NCI-H524 treated with DMSO at 0.1 percent for 48 hours (cell line): ENCODE measurements around the gene WDFY1.
A peak's percentile ranks its signal among the peaks of the same experiment; 100 is the strongest.

Experiments
- DNase-seq: peaks from one replicate; lab custom pipeline; 2025; lab: John Stamatoyannopoulos, UW

The WDFY1 gene, protein sequence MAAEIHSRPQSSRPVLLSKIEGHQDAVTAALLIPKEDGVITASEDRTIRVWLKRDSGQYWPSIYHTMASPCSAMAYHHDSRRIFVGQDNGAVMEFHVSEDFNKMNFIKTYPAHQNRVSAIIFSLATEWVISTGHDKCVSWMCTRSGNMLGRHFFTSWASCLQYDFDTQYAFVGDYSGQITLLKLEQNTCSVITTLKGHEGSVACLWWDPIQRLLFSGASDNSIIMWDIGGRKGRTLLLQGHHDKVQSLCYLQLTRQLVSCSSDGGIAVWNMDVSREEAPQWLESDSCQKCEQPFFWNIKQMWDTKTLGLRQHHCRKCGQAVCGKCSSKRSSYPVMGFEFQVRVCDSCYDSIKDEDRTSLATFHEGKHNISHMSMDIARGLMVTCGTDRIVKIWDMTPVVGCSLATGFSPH

DNA sequence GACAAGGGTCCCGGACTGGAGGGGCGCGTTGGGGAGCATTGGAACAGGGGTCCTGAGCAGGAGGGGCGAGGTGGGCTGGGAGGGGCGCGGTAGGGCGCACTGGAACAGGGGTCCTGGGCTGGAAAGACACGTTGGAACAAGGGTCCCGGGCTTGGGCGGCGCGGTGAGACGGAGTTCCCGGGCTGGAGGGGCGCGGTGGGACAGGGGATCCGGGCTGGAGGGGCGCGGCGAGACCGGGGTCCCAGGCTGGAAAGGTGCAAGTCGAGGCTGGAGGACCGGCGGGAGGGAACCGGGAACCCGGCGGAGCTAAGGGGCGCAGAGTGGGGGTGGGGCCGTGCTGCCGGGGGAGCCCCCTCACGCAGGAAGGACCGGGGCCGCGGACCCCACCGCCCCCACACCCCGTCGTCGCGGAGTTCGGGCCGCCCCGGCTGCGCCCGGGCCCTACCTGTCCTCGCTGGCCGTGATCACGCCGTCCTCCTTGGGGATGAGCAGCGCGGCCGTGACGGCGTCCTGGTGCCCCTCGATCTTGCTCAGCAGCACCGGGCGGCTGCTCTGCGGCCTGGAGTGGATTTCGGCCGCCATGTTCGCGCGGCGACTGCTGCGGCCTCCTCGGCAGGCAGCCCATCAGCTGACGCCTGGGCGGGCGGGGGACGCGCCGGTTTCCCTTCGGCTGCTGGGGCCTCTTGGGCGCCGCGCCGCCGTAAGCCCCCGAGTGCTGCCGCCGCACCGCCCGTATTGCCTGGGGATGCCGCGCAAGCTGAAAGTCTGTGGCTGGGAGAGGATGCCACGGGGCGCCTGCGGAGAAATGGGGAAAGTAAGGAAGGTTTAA is at the start of gene WDFY1:
Gene WDFY1, minus strand, starts transcription at position 633 of the 829 bp plus-strand sequence. Its CDS starts 51 bp downstream, at position 582.
- peak; percentile 18 for DNase-seq

DNA sequence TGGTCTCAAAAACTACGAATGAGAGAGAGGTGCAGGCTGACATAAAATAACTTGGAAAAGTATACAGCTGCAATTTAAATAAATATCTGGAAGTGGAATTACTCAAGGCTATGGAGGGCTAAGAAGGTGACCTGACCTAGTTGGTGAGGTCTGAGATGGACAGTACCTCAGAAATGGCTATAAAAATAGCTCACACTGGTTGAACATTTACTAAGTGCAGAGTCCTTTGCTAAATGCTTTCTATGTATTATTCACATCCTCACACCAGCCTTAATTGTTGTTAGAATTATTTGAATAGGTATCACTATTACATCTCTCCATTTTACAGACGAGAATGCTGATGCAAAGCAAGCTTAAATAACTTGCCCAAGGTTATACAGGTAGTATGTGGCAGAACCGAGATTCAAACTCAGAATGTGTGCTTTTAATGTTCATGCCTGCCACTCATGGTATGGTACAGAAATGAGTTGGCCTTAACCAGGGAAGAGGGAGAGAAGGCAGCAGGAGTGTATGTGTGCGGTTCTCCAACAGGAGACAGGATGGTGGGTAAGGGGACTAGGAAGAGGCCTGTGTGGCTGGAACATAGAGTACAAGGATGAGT is 49.5 kb upstream of the WDFY1 start:
- DNase-seq: no peak

- no peak for DNase-seq
These were observed 48.6 kb upstream of the WDFY1 start for GRCh38 chr2:223993634-223994232.

GRCh38 chr2:223991611-223992010 is 46.5 kb upstream of the WDFY1 start:
- DNase-seq: no peak

- DNase-seq: no peak
These were observed 44.7 kb upstream of the WDFY1 start for GRCh38 chr2:223989856-223990232.

GRCh38 chr2:223989206-223989855 is 44.2 kb upstream of the WDFY1 start:
- no peak for DNase-seq

DNA sequence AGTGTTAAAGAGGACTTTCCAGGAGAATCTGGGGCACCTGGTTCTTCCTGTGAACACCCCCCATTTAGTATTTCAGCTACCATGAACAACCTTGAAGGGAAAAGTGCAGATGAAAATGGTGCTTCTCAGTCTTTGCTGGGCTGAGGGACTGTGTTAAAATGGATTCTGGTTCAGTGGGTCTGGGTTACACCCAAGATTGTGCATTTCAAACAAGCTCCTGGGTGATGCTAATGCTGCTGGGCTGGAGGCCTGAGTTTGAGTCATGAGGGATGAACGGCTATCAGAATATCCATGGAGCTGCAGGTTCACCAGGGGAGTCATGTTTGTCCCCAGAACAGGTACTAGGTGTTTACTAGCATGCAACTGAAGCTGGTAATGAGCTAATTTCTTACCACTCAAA is 36.1 kb upstream of the WDFY1 start:
- DNase-seq: no peak

GRCh38 chr2:223980803-223981202 is 35.7 kb upstream of the WDFY1 start:
- DNase-seq: no peak

GRCh38 chr2:223980397-223980735 is 35.2 kb upstream of the WDFY1 start:
- no peak for DNase-seq

GRCh38 chr2:223979730-223980396 is 34.7 kb upstream of the WDFY1 start:
- no peak for DNase-seq

GRCh38 chr2:223978451-223978850 is 33.3 kb upstream of the WDFY1 start:
- no peak for DNase-seq

GRCh38 chr2:223976635-223977226 is 31.6 kb upstream of the WDFY1 start:
- DNase-seq: no peak

- DNase-seq: no peak
These were observed 28.5 kb upstream of the WDFY1 start for GRCh38 chr2:223973606-223974005.

GRCh38 chr2:223972656-223973102 is 27.5 kb upstream of the WDFY1 start:
- DNase-seq: no peak

GRCh38 chr2:223971731-223972130 is 26.6 kb upstream of the WDFY1 start:
- no peak for DNase-seq

GRCh38 chr2:223970343-223971128 is 25.4 kb upstream of the WDFY1 start:
- DNase-seq: no peak

GRCh38 chr2:223969856-223970255 is 24.7 kb upstream of the WDFY1 start:
- no peak for DNase-seq

- DNase-seq: no peak
These were observed 24.2 kb upstream of the WDFY1 start for GRCh38 chr2:223969315-223969714.

GRCh38 chr2:223967981-223968380 is 22.8 kb upstream of the WDFY1 start:
- DNase-seq: no peak

DNA sequence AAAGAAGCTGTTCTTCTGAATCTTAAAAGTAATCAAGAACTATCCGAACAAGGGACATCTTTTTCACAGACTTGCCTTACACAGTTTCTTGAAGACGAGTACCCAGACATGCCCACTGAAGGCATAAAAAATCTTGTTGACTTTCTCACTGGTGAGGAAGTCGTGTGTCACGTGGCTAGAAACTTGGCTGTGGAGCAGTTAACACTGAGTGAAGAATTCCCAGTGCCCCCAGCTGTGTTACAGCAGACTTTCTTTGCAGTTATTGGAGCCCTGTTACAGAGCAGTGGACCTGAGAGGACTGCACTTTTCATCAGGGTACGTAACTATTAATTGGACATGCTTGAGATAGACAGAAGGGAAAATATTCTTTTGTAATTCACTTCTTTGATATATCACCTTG is 14.6 kb upstream of the WDFY1 start:
- DNase-seq: no peak
